ENCODE data around the gene NOG.

- TF ChIP-seq CTCF (IDR thresholded peaks at IDR 0.05) (no peak), ZFX (IDR thresholded peaks at IDR 0.05; ENCODE audit: borderline replicate concordance) (no peak)
These were observed 11.6 kb upstream of the NOG start for GRCh38 chr17:56581635-56582627.

Measured in 22Rv1 (cell line).